K562 (cell line): Measurements from ENCODE around the gene SRL. TPM values are rescaled to one million over a fixed set of nuclear protein-coding genes. Genes with fewer than 3 reads are reported as not detected.

Experiments used
- ATAC-seq: fragments of 200-7000 bp; cut with Tn5 transposase; 3 replicates; pipeline ENCODE4 v1.9.1; 2020; ENCODE audit warnings: moderate library complexity
- BruUV-seq: library from RNA; stranded (reverse); fragments of 400-500 nt; replicated peaks from 2 replicates; lab custom pipeline; 2021; lab: Mats Ljungman, UMichigan
- CTCF ChIA-PET: fragments of 300-600 bp; formaldehyde crosslinking; extraction: SDS; loops from one replicate; lab custom pipeline; 2021; ENCODE audit warnings: low intra/inter-chr PET ratio; lab: Yijun Ruan, JAX
- POLR2A ChIA-PET: fragments of 300-600, 350-650 bp; sonication (Branson Sonifier 250); formaldehyde crosslinking; extraction: SDS; loops from one replicate; lab custom pipeline; 2021; ENCODE audit warnings: antibody characterized with exemption, inconsistent platforms; lab: Yijun Ruan, JAX
- DNase-seq, 4 experiments: peaks; one replicate each; pipeline versions ENCODE4 v3.0.0 to v3.0.0-alpha.2; 2011 to 2018; ENCODE audit warnings: low spot score in 3 of 4, mixed read lengths in 3 of 4; ENCODE audit errors: extremely low read depth in 1 of 4
- FAIRE-seq: peaks from 2 replicates; lab custom pipeline; 2011; peaks lifted over from hg19 to GRCh38; lab: Jason Lieb, UNC
- H2AFZ ChIP-seq: 2 replicates; pipeline ENCODE4 v1.6.0; 2011; ENCODE audit warnings: low read depth, low read length, control low read depth, inconsistent platforms
- H3K27ac ChIP-seq: fragments of 200-600 bp; 3 replicates; pipeline ENCODE4 v1.8.0; 2011; ENCODE audit warnings: low read depth, mild to moderate bottlenecking, control low read depth, inconsistent platforms, low read length, moderate library complexity, mixed read lengths; ENCODE audit errors: extremely low read depth
- H3K27me3 ChIP-seq, 2 experiments: fragments of 300-600 bp in 1 of 2; 2 replicates in 1 of 2; 3 replicates in 1 of 2; pipeline versions ENCODE4 v1.6.0 to v1.8.0; 2011; ENCODE audit warnings: inconsistent platforms in 2 of 2, low read length in 2 of 2, mild to moderate bottlenecking in 1 of 2, mixed read lengths in 1 of 2, moderate library complexity in 1 of 2; ENCODE audit not compliant: control insufficient read depth in 2 of 2, insufficient read depth in 2 of 2
- H3K36me3 ChIP-seq: fragments of 300-600 bp; 3 replicates; pipeline ENCODE4 v1.8.0; 2011; ENCODE audit warnings: mild to moderate bottlenecking, low read length, inconsistent platforms; ENCODE audit not compliant: control insufficient read depth, insufficient read depth
- H3K4me1 ChIP-seq, 2 experiments: fragments of 200-600 bp in 1 of 2; replicated peaks in 1 of 2; 2 replicates in 1 of 2; 3 replicates in 1 of 2; pipeline versions ENCODE4 v1.5.1 to v1.8.0; 2011; ENCODE audit warnings: inconsistent platforms in 2 of 2, low read length in 2 of 2, mild to moderate bottlenecking in 1 of 2, mixed read lengths in 1 of 2, moderate library complexity in 1 of 2; ENCODE audit not compliant: control insufficient read depth in 2 of 2, insufficient read depth in 2 of 2
- H3K4me2 ChIP-seq: 2 replicates; pipeline ENCODE4 v1.6.1; 2011; ENCODE audit warnings: low read length, control low read depth, inconsistent platforms, mixed read lengths; ENCODE audit not compliant: insufficient read depth
- H3K4me3 ChIP-seq: fragments of 200-600 bp; sonication (generic), shearing (Covaris generic); 2 replicates; pipeline ENCODE4 v1.5.1; 2016; ENCODE audit warnings: control low read depth, inconsistent platforms
- H3K79me2 ChIP-seq: fragments of 200-600 bp; 3 replicates; pipeline ENCODE4 v1.8.0; 2011; ENCODE audit warnings: low read length, inconsistent platforms; ENCODE audit not compliant: control insufficient read depth, insufficient read depth
- H3K9ac ChIP-seq, 2 experiments: 2 replicates each; pipeline versions ENCODE4 v1.6.0 to v1.6.1; 2011; ENCODE audit warnings: low read depth in 2 of 2, low read length in 2 of 2, control low read depth in 1 of 2, inconsistent platforms in 1 of 2, mild to moderate bottlenecking in 1 of 2, mixed read lengths in 1 of 2; ENCODE audit not compliant: insufficient read depth in 1 of 2
- H3K9me1 ChIP-seq: one replicate; pipeline ENCODE4 v1.6.0; 2011; ENCODE audit warnings: inconsistent platforms, mild to moderate bottlenecking, low read length, moderate library complexity; ENCODE audit not compliant: control insufficient read depth, insufficient read depth
- H3K9me3 ChIP-seq: replicated peaks from 2 replicates; pipeline ENCODE4 v1.5.1; 2011; ENCODE audit warnings: low read depth, low read length, inconsistent platforms; ENCODE audit not compliant: control insufficient read depth, insufficient read depth
- H4K20me1 ChIP-seq: replicated peaks from 2 replicates; pipeline ENCODE4 v1.6.1; 2011; ENCODE audit warnings: low read length, inconsistent platforms, mixed read lengths; ENCODE audit not compliant: control insufficient read depth, insufficient read depth
- BRD4 ChIP-seq: fragments of 200-600 bp; sonication (generic); IDR thresholded peaks from 2 replicates; pipeline ENCODE4 v1.6.1; 2017; ENCODE audit warnings: inconsistent platforms
- CHD4 ChIP-seq: fragments of 200-600 bp; sonication (generic); IDR thresholded peaks from 3 replicates; pipeline ENCODE4 v1.6.1; 2012; ENCODE audit warnings: low read depth, mild to moderate bottlenecking, mixed read lengths, low read length, inconsistent platforms; ENCODE audit not compliant: insufficient read depth, insufficient replicate concordance, poor library complexity, severe bottlenecking
- FOXP4 ChIP-seq: sonication (generic); formaldehyde crosslinking; IDR thresholded peaks from 2 replicates; pipeline ENCODE4 v1.8.0; 2022; ENCODE audit warnings: mild to moderate bottlenecking, missing genetic modification reagents, borderline replicate concordance
- HEY1 ChIP-seq: fragments of 250-450 bp; sonication (Bioruptor Pico); IDR thresholded peaks from 2 replicates; pipeline ENCODE4 v1.5.0; 2020; ENCODE audit warnings: mild to moderate bottlenecking, moderate library complexity, borderline replicate concordance
- KLF6 ChIP-seq: fragments of 250-450 bp; sonication (Bioruptor Pico); IDR thresholded peaks from 2 replicates; pipeline ENCODE4 v1.4.0; 2020; ENCODE audit warnings: mild to moderate bottlenecking, moderate library complexity, borderline replicate concordance
- LARP7 ChIP-seq: fragments of 450-650 bp; IDR thresholded peaks from 2 replicates; pipeline ENCODE4 v1.6.1; 2016
- MTF1 ChIP-seq: fragments of 250-450 bp; sonication (Bioruptor Pico); IDR thresholded peaks from 2 replicates; pipeline ENCODE4 v1.9.0; 2021; ENCODE audit warnings: moderate library complexity, mild to moderate bottlenecking, inconsistent platforms, borderline replicate concordance
- POLR2AphosphoS2 ChIP-seq: IDR thresholded peaks from 2 replicates; pipeline ENCODE4 v1.6.1; 2012; ENCODE audit warnings: low read length, improper control_type of control experiment
- SIN3A ChIP-seq, 2 experiments: fragments of 150-350 bp in 1 of 2; IDR thresholded peaks; 2 replicates each; pipeline ENCODE4 v1.6.1; 2011 to 2016; ENCODE audit warnings: borderline replicate concordance in 2 of 2, low read depth in 2 of 2, low read length in 2 of 2, mild to moderate bottlenecking in 2 of 2, moderate library complexity in 2 of 2; ENCODE audit not compliant: control insufficient read depth in 1 of 2
- ZNF507 ChIP-seq: conservative IDR thresholded peaks from 2 replicates; pipeline ENCODE4 v1.6.1; 2017; ENCODE audit warnings: missing genetic modification characterization, missing compliant biosample characterization
- WGBS: fragments of 100-300 bp; shearing (Covaris generic); methylation state at CpG from one replicate; pipeline ENCODE4 v1.1.6; 2016; ENCODE audit warnings: low coverage, mixed read lengths; ENCODE audit not compliant: insufficient coverage; ENCODE audit errors: missing lambda C conversion rate; 5-methylcytosine and 5-hydroxymethylcytosine counted together
- in situ Hi-C: fragments of 300-500 bp; cut with MboI; formaldehyde crosslinking; loops from 4 replicates; pipeline ENCODE4 v1.15.0; 2018; ENCODE audit warnings: inconsistent platforms, mixed read lengths
- intact Hi-C: fragments of 100-400 bp; cut with micrococcal nuclease; formaldehyde crosslinking; loops from 2 replicates; pipeline ENCODE4 v1.14.2; 2022
- polyA plus RNA-seq, 8 experiments: library from polyadenylated mRNA; depleted of rRNA in 4 of 8; stranded (reverse) in 5 of 8; unstranded in 3 of 8; fragments of >200 nt; fragmentation: Nextera tagmentation in 2 of 8; fragmentation: Illumina TruSeq in 1 of 8; extraction: Ambion mirVana in 2 of 8; extraction: Trizol in 1 of 8; gene quantifications; 2 replicates each; pipeline versions ENCODE4 v1.2.1 to v1.2.3, GENCODE V29; 2011 to 2014; ENCODE audit warnings: inconsistent platforms in 1 of 8, missing spikeins in 1 of 8
- total RNA-seq, 7 experiments: library from RNA; depleted of rRNA in 6 of 7; stranded (reverse); fragments of >200 nt in 6 of 7; fragmentation: Illumina TruSeq in 2 of 7; extraction: Trizol in 2 of 7; gene quantifications; 2 replicates each; pipeline versions ENCODE4 v1.2.1 to v1.2.3, GENCODE V29; 2011 to 2021; ENCODE audit warnings: low replicate concordance in 1 of 7
- TF ChIP-seq, protein P1 (sequence below), 2 experiments: IDR thresholded peaks in 1 of 2; conservative IDR thresholded peaks in 1 of 2; 2 replicates each; pipeline ENCODE4 v1.6.1; 2016; ENCODE audit warnings: low read depth in 2 of 2, mild to moderate bottlenecking in 1 of 2, missing compliant biosample characterization in 1 of 2, missing genetic modification characterization in 1 of 2, moderate library complexity in 1 of 2

The SRL gene
- total and polyA plus RNA-seq, 9 of the 15 experiments (the other 6 are each of a cell fraction or from before 2014, with no cell fraction given): 0.01 TPM; not detected in 8

DNA sequence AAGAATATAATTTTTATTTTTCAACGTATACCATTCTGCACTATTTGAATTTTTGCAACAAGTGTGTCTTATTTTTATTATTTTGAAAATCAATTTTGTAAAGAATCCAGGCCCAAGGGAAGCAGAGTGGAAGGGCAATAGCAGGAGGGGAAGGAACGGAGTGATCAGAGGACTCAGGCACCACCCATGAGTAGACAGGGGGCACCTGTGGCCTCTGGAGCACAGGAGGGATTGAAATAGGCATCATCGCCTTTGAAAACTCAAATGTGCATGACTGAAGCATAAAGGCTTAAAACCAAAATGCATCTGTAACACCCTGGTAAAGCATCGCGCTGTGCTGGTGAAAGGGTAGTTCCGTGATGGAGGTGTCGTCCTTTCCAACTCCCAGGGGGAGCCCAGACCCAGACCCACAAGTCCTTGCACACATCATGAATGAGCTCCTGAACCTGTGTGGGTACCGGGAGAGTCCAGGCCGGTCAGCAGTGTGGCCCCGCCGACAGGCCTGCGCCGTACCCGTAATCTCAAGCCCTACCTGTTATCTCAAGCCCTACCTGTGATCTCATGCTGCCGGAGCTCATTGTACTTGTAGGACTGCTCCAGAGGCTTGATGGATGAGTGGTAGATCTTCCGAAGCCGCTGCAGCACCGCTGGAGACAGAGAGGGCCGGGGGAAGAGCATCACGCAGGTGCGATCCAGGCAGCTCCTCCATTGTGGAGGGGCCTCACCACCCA is 39.1 kb downstream of the SRL start (continued):
- TF ChIP-seq LARP7: no peak
- no peak for TF ChIP-seq CHD4
- TF ChIP-seq ZNF507 (tag): no peak
- no peak for TF ChIP-seq MTF1 (CRISPR knock-in tag)
- TF ChIP-seq, all 486 proteins: peak for 0

GRCh38 chr16:4200781-4201137 is 41.1 kb downstream of the SRL start:
- H4K20me1 ChIP-seq: no peaks in the 10 kb centered on the region; the same call in 1 of the 2 replicates
- no peak overlapping the region for H3K4me3 ChIP-seq
- BruUV-seq: no TSS peak
- no peaks in the 10 kb centered on the region for H3K79me2 ChIP-seq
- in situ Hi-C loops (loop anchor here (10.0 kb wide), 1 partner anchor 124 kb away; no protein-coding TSS in a partner anchor), intact Hi-C loops (loop anchor here (2.0 to 10.0 kb wide), 3 partner anchors 54 to 204 kb away; no protein-coding TSS in a partner anchor)
- H3K27me3 ChIP-seq: peaks cover 12 to 51% of the 10 kb centered on the region in 2 experiments; a peak in 4 of 5 replicates
- no peaks in the 10 kb centered on the region for H3K36me3 ChIP-seq
- ATAC-seq: no peak
- CTCF ChIA-PET: interaction anchor here (0.7 to 2.5 kb wide), 4 partner anchors 53 to 201 kb away, joined by 3 to 18 read pairs (median 6); no protein-coding TSS in a partner anchor
- H3K27ac ChIP-seq: no peak overlapping the region
- no peak overlapping the region for H3K4me2 ChIP-seq
- no peaks in the 10 kb centered on the region for H3K9me1 ChIP-seq
- no peak for FAIRE-seq
- H2AFZ ChIP-seq: no peak overlapping the region
- no peak for TF ChIP-seq HEY1 (CRISPR knock-in tag)
- TF ChIP-seq SIN3A (IDR thresholded peaks at IDR 0.05; ENCODE audit: borderline replicate concordance in 2 of 2, control insufficient read depth in 1 of 2, low read depth in 2 of 2, low read length in 2 of 2): no peak
- no peak for TF ChIP-seq KLF6
- TF ChIP-seq, protein P1, sequence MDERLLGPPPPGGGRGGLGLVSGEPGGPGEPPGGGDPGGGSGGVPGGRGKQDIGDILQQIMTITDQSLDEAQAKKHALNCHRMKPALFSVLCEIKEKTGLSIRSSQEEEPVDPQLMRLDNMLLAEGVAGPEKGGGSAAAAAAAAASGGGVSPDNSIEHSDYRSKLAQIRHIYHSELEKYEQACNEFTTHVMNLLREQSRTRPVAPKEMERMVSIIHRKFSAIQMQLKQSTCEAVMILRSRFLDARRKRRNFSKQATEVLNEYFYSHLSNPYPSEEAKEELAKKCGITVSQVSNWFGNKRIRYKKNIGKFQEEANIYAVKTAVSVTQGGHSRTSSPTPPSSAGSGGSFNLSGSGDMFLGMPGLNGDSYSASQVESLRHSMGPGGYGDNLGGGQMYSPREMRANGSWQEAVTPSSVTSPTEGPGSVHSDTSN (CRISPR knock-in tag; IDR thresholded peaks at IDR 0.05; ENCODE audit: low read depth): no peak
- TF ChIP-seq, protein P1 (tag; conservative IDR thresholded peaks at IDR 0.05; ENCODE audit: low read depth): no peak
- TF ChIP-seq POLR2AphosphoS2: no peak
- no peak for TF ChIP-seq FOXP4 (CRISPR knock-in tag)
- TF ChIP-seq BRD4: no peak
- 5% methylated on average over 1 of the region's 1 CpG for WGBS
- no peak for DNase-seq
- no peak overlapping the region for H3K9ac ChIP-seq
- peaks cover 4 to 5% of the 10 kb centered on the region in 2 experiments; a peak in 3 of 5 replicates for H3K4me1 ChIP-seq
- no peaks in the 10 kb centered on the region for H3K9me3 ChIP-seq
- POLR2A ChIA-PET: interaction anchor here (0.6 to 1.2 kb wide), 5 partner anchors 18 to 127 kb away, joined by 3 to 5 read pairs (median 3); no protein-coding TSS in a partner anchor
